ENCODE measurements around the gene LTA. TPM values are rescaled to one million over a fixed set of nuclear protein-coding genes. Genes with fewer than 3 reads are reported as not detected.

LTA gene
- total RNA-seq, 4 donors from 2014 or later, result not detected

DNA sequence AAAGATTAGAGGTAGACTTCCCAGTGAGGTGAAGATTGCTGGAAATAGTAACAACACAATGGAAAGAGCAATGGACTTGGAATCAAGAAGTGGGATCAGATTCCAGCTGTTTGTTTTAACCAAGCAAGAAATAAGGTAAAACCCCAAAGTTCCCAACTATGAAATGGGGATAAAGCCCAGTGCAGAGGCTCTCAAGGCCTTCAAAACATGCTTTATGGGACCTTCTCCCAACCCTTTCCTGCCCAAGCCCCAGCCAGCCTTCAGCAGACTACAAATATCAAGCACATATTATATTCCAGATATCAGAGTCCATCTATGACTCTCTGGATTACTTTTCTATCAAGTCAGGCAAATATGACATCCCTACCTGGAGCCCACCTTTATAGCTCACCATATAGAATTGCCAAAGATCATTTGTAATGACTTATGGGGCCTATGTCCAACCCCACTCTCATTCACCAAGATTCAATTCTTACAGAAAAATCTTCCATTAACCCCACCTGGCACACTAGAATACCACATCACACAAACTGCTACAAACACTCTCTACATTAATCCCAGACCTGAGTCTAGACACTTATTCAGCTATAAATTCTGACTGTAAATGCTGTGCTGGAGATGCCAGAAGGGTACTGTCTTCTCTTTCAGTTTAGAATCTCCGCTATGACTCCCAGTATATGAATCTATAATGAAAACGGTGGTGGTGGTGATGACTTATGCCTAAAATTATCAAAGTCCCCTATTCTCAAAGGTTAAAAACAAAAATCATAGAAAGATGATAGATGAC lies 36.4 kb upstream of the LTA start:
- no peaks in the 10 kb centered on the region for H3K27me3 ChIP-seq
- peaks cover 18 to 47% (median 30%) of the 10 kb centered on the region in 3 donors for H3K4me1 ChIP-seq
- no peak for DNase-seq
- no peaks in the 10 kb centered on the region for H3K9me3 ChIP-seq
- 29 to 30% methylated on average over 2 of the region's 2 CpGs for WGBS, 2 donors
- H3K27ac ChIP-seq, result no peak overlapping the region
- TF ChIP-seq, protein P1, sequence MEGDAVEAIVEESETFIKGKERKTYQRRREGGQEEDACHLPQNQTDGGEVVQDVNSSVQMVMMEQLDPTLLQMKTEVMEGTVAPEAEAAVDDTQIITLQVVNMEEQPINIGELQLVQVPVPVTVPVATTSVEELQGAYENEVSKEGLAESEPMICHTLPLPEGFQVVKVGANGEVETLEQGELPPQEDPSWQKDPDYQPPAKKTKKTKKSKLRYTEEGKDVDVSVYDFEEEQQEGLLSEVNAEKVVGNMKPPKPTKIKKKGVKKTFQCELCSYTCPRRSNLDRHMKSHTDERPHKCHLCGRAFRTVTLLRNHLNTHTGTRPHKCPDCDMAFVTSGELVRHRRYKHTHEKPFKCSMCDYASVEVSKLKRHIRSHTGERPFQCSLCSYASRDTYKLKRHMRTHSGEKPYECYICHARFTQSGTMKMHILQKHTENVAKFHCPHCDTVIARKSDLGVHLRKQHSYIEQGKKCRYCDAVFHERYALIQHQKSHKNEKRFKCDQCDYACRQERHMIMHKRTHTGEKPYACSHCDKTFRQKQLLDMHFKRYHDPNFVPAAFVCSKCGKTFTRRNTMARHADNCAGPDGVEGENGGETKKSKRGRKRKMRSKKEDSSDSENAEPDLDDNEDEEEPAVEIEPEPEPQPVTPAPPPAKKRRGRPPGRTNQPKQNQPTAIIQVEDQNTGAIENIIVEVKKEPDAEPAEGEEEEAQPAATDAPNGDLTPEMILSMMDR (IDR thresholded peaks at IDR 0.05), result no peak
- TF ChIP-seq POLR2A (IDR thresholded peaks at IDR 0.05), result no peak
- intact Hi-C loops (cut with DNase I), result no loop called here
- no peak overlapping the region for H3K4me3 ChIP-seq
- H3K36me3 ChIP-seq, result peaks cover 58 to 97% (median 79%) of the 10 kb centered on the region in 3 donors

DNA sequence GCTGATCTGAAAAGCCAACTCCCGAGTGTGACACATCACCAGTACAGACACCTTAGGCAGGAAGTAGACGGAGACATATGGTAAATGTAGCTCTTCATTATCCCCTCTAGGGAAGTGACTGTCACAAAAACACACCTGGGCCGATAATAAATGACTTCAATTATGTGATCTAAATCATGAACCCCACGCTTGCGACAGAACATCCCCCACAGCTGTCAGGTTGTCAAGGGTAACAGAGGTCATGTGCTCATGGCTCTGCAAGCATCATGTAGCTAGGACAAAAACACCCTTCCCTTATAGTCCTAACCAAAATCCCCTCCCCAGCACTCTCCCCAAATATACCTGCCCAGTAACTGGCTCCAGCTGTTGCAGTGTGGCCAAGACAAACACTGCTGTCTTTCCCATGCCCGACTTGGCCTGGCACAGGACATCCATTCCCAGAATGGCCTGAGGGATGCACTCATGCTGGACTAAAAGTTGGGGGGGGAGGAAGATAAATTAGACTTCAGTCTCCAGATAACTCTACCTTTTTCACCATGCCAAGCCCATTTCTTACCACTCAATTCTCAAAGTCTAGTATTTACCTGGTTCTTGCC lies 33.2 kb upstream of the LTA start:
- H3K27me3 ChIP-seq, result no peaks in the 10 kb centered on the region
- H3K27ac ChIP-seq, result peak overlapping the region in 2 of 4 donors; percentile 29 to 99
- H3K4me1 ChIP-seq, result peaks cover 24 to 60% (median 37%) of the 10 kb centered on the region in 3 donors
- H3K36me3 ChIP-seq, result peaks cover 49 to 65% (median 52%) of the 10 kb centered on the region in 3 donors
- no peaks in the 10 kb centered on the region for H3K9me3 ChIP-seq
- intact Hi-C loops (cut with DNase I), result no loop called here
- no peak for DNase-seq
- TF ChIP-seq, protein P1 (IDR thresholded peaks at IDR 0.05), result no peak
- TF ChIP-seq POLR2A (IDR thresholded peaks at IDR 0.05), result no peak
- WGBS, 2 donors, result 37 to 40% methylated on average over 5 to 6 of the region's 6 CpGs
- peak overlapping the region in 2 of 4 donors; percentile 58 to 80 for H3K4me3 ChIP-seq

DNA sequence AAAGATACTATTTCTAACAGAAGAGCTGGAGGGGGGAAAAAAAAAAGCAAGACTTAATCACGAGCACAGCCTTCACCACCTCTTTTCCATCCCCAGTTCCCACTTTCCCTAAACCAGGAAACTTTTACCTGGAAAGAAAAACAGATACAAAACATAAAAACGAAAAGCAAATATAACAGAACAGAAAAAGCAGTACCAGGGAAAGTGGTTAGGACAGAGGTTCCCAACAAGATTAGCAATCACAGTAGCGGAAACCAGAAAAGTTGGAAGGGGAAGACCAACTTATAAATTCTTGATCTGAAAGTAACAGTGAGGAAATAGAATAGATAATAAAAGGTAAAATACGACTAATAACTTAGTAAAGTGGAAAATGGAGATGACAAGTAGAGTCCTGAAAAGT lies 31.4 kb upstream of the LTA start:
- H3K4me1 ChIP-seq, result peaks cover 24 to 60% (median 37%) of the 10 kb centered on the region in 3 donors
- WGBS, 2 donors, result 8 to 9% methylated on average over 4 of the region's 4 CpGs
- DNase-seq, result no peak
- TF ChIP-seq, protein P1 (IDR thresholded peaks at IDR 0.05), result no peak
- no peak for TF ChIP-seq POLR2A (IDR thresholded peaks at IDR 0.05)
- peaks cover 33 to 48% (median 38%) of the 10 kb centered on the region in 3 donors for H3K36me3 ChIP-seq
- H3K27ac ChIP-seq, result peak overlapping the region; percentile 93 to 99 (median 94)
- H3K27me3 ChIP-seq, result no peaks in the 10 kb centered on the region
- intact Hi-C loops (cut with DNase I), result no loop called here
- peak overlapping the region; percentile 58 to 87 (median 74) for H3K4me3 ChIP-seq
- no peaks in the 10 kb centered on the region for H3K9me3 ChIP-seq

DNA sequence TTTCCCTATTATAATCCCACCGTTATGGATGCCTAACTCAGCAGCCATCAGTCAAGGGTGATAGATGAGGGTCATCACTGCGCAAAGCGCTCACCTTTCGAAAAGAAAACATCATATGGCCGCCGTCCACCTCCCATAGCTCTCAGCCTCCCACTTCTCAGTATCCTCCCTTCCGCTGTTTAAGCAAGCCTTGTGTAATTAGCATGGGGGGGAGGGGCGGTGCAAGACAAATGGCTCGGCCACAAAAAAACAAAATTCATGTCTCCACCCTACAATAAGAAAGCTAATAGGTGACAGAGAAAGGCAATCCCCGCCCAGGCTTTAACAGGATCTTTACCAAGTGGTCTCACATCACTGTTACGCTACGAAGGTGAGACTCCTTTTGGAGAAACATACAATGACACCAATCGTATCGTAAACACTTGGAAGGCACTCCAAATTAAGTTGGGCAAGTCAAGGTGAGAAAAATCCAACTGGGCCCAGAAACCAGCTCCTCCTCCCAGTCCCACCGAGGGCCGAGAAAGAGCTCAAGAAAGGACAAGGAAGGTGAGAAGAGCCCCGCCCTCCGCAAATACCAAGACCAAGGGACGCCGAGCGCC lies 30.9 kb upstream of the LTA start:
- Histone ChIP-seq H3K4me3 (peak overlapping the region; percentile 58 to 87 (median 74)), H3K36me3 (peaks cover 28 to 43% (median 33%) of the 10 kb centered on the region in 3 donors), H3K4me1 (peaks cover 24 to 60% (median 37%) of the 10 kb centered on the region in 3 donors), H3K27ac (peak overlapping the region; percentile 93 to 99 (median 94)), H3K27me3 (no peaks in the 10 kb centered on the region), H3K9me3 (no peaks in the 10 kb centered on the region)
- TF ChIP-seq POLR2A (IDR thresholded peaks at IDR 0.05), result no peak
- TF ChIP-seq, protein P1 (IDR thresholded peaks at IDR 0.05), result no peak
- intact Hi-C loops (cut with DNase I), result no loop called here
- WGBS, 2 donors, result 0% methylated on average over 19 to 21 of the region's 21 CpGs
- DNase-seq, result no peak

All from esophagus squamous epithelium (tissue), 5 donors.